ENCODE measurements around the gene KLHDC1. TPM values are rescaled to one million over a fixed set of nuclear protein-coding genes. Genes with fewer than 3 reads are reported as not detected.

The KLHDC1 gene
- total RNA-seq, 1 donor from 2014 or later = 1.1 TPM

GRCh38 chr14:49796025-49796424 is 103.1 kb downstream of the KLHDC1 start:
- Histone ChIP-seq H3K4me3 (ENCODE audit: low read depth, low read length) (no peak overlapping the region), H3K36me3 (ENCODE audit: control insufficient read depth, insufficient read depth, low read length) (peaks cover 8% of the 10 kb centered on the region), H3K27me3 (ENCODE audit: control insufficient read depth, insufficient read depth, low read length) (no peaks in the 10 kb centered on the region)
- no peak for TF ChIP-seq CTCF (IDR thresholded peaks at IDR 0.05; ENCODE audit: insufficient read depth, low read length, severe bottlenecking)
- DNase-seq (ENCODE audit: low read depth) = peak; percentile 15
- FAIRE-seq = no peak

Other genes with a start within 250 kb of the KLHDC1 start
- 1,155 and 1,758 TPM in 2 replicates for gene RPS29, start 106.7 kb upstream of the KLHDC1 start, total RNA-seq
- 7.1 and 12.3 TPM in 2 replicates for gene LRR1, start 94.2 kb upstream of the KLHDC1 start, total RNA-seq
- gene RPL36AL, start 72.5 kb upstream of the KLHDC1 start, total RNA-seq = 337 and 345 TPM in 2 replicates
- gene MGAT2, start 72.3 kb upstream of the KLHDC1 start, total RNA-seq = 32.5 and 45.0 TPM in 2 replicates
- gene DNAAF2, start 57.9 kb upstream of the KLHDC1 start, total RNA-seq = 8.3 and 10.8 TPM in 2 replicates
- 1.8 and 2.2 TPM in 2 replicates for gene POLE2, start 4.9 kb upstream of the KLHDC1 start, total RNA-seq
- gene KLHDC2, start 75.0 kb downstream of the KLHDC1 start, total RNA-seq = 57.6 and 72.7 TPM in 2 replicates
- 30.3 and 45.8 TPM in 2 replicates for gene NEMF, start 159.7 kb downstream of the KLHDC1 start, total RNA-seq
- gene ARF6, start 200.0 kb downstream of the KLHDC1 start, total RNA-seq = 83.2 and 90.0 TPM in 2 replicates